Prostate gland (tissue), 2 donors: ENCODE measurements around the gene SEC61A1.

Experiments
- CTCF ChIP-seq, 4 experiments: fragments of 200-600 bp in 2 of 4; fragments of 450-650 bp in 2 of 4; sonication (generic) in 2 of 4; IDR thresholded peaks; 1 replicate in 3 of 4; 2 replicates in 1 of 4; pipeline ENCODE4 v1.5.1; 2016 to 2019; ENCODE audit warnings: antibody characterized with exemption in 4 of 4, mild to moderate bottlenecking in 2 of 4, moderate library complexity in 2 of 4
- POLR2A ChIP-seq: fragments of 450-650 bp; IDR thresholded peaks from one replicate; pipeline ENCODE4 v1.6.1; 2016; ENCODE audit warnings: antibody characterized with exemption, mild to moderate bottlenecking

- TF ChIP-seq CTCF (IDR thresholded peaks at IDR 0.05): no peak
- no peak for TF ChIP-seq POLR2A
These were observed 32.4 kb downstream of the SEC61A1 start for GRCh38 chr3:128084675-128085021.
